Activated CD8-positive, alpha-beta T cell treated with anti-CD3 and anti-CD28 coated beads for 36 hours (primary cell): ENCODE measurements around the gene ABCA7. TPM values are rescaled to one million over a fixed set of nuclear protein-coding genes. Genes with fewer than 3 reads are reported as not detected.

Source experiments
- ATAC-seq: fragments of 200-7000 bp; cut with Tn5 transposase; one replicate; pipeline ENCODE4 v1.10.0; 2021; ENCODE audit warnings: mild to moderate bottlenecking, moderate library complexity
- CTCF ChIA-PET: fragments of 350-600 bp; sonication (Branson Sonifier 250); formaldehyde crosslinking; loops from one replicate; lab custom pipeline; 2021; ENCODE audit warnings: antibody characterized with exemption; lab: Charles Lee
- POLR2A ChIA-PET: fragments of 350-600 bp; sonication (Branson Sonifier 250); formaldehyde crosslinking; loops from one replicate; lab custom pipeline; 2021; ENCODE audit warnings: antibody characterized with exemption; lab: Charles Lee
- DNase-seq: peaks from one replicate; pipeline ENCODE4 v3.0.0-alpha.2; 2020
- H3K27ac Mint-ChIP-seq: one replicate; pipeline ENCODE4 v1.8.0; 2021; ENCODE audit warnings: mild to moderate bottlenecking, mixed read lengths
- H3K27me3 Mint-ChIP-seq: one replicate; pipeline ENCODE4 v1.8.0; 2021; ENCODE audit warnings: mixed read lengths
- H3K36me3 Mint-ChIP-seq: one replicate; pipeline ENCODE4 v1.8.0; 2021; ENCODE audit warnings: low read depth, mixed read lengths
- H3K4me1 Mint-ChIP-seq: one replicate; pipeline ENCODE4 v1.8.0; 2021; ENCODE audit warnings: low read depth, mixed read lengths
- H3K4me3 Mint-ChIP-seq: one replicate; pipeline ENCODE4 v1.8.0; 2021; ENCODE audit warnings: mild to moderate bottlenecking, moderate library complexity, mixed read lengths
- H3K9me3 Mint-ChIP-seq: one replicate; pipeline ENCODE4 v1.8.0; 2021; ENCODE audit warnings: mixed read lengths
- CTCF ChIP-seq: fragments of 200-600 bp; IDR thresholded peaks from one replicate; pipeline ENCODE4 v1.8.0; 2022; ENCODE audit warnings: antibody characterized with exemption, mild to moderate bottlenecking
- intact Hi-C: fragments of 100-400 bp; cut with micrococcal nuclease; formaldehyde crosslinking; loops from one replicate; pipeline ENCODE4 v1.10.0; 2022
- total RNA-seq, 2 experiments: library from RNA; stranded (reverse); gene quantifications; one replicate each; pipeline ENCODE4 v1.2.3, GENCODE V29; 2021

Gene ABCA7
- total RNA-seq, 2 experiments from 2014 or later, result 14.0 to 14.6 TPM

- Mint-ChIP-seq H3K27ac (no peak overlapping the region), H3K27me3 (peaks cover 17% of the 10 kb centered on the region), H3K4me1 (no peaks in the 10 kb centered on the region), H3K9me3 (no peaks in the 10 kb centered on the region), H3K36me3 (peaks cover under 1% of the 10 kb centered on the region), H3K4me3 (no peak overlapping the region)
- ATAC-seq, result no peak
- no peak for TF ChIP-seq CTCF
- CTCF ChIA-PET, result interaction anchor here (0.6 kb wide), 1 partner anchor 836 kb away, joined by 3 read pairs; no protein-coding TSS in a partner anchor
- no peak for DNase-seq
- intact Hi-C loops, result no loop called here
- POLR2A ChIA-PET, result no interaction called here
Observed at GRCh38 chr19:1003283-1003682, 36.6 kb upstream of the ABCA7 start.

GRCh38 chr19:1004204-1004802 is 35.6 kb upstream of the ABCA7 start:
- intact Hi-C loops, result no loop called here
- POLR2A ChIA-PET, result interaction anchor here (0.9 to 1.7 kb wide), 3 partner anchors 8 to 20 kb away, joined by 3 to 6 read pairs (median 4); partner anchors contain the start of gene WDR18

GRCh38 chr19:1004803-1005664 is 34.9 kb upstream of the ABCA7 start:
- intact Hi-C loops, result no loop called here

More at GRCh38 chr19:1004204-1004802, 35.6 kb upstream of the ABCA7 start:
- CTCF ChIA-PET, result interaction anchor here (1.2 kb wide), 1 partner anchor 81 kb away, joined by 3 read pairs; no protein-coding TSS in a partner anchor
- no peaks in the 10 kb centered on the region for H3K9me3 Mint-ChIP-seq
- TF ChIP-seq CTCF, result no peak
- DNase-seq (no peak), ATAC-seq (no peak)
- H3K4me3 Mint-ChIP-seq, result no peak overlapping the region
- H3K36me3 Mint-ChIP-seq, result peaks cover 2% of the 10 kb centered on the region
- peaks cover 11% of the 10 kb centered on the region for H3K27me3 Mint-ChIP-seq
- no peak overlapping the region for H3K27ac Mint-ChIP-seq
- no peaks in the 10 kb centered on the region for H3K4me1 Mint-ChIP-seq

GRCh38 chr19:1006711-1007398 is 33.1 kb upstream of the ABCA7 start:
- Mint-ChIP-seq H3K27ac (no peak overlapping the region), H3K9me3 (no peaks in the 10 kb centered on the region), H3K4me3 (no peak overlapping the region), H3K4me1 (no peaks in the 10 kb centered on the region), H3K36me3 (peaks cover 5% of the 10 kb centered on the region), H3K27me3 (peaks cover 3% of the 10 kb centered on the region)
- DNase-seq (no peak), ATAC-seq (no peak)
- no peak for TF ChIP-seq CTCF
- ChIA-PET POLR2A (interaction anchor here (2.0 kb wide), 1 partner anchor 9 kb away, joined by 13 read pairs; no protein-coding TSS in a partner anchor), CTCF (interaction anchor here (0.7 kb wide), 1 partner anchor 9 kb away, joined by 3 read pairs; no protein-coding TSS in a partner anchor)
- intact Hi-C loops, result no loop called here

More at GRCh38 chr19:1004803-1005664, 34.9 kb upstream of the ABCA7 start:
- POLR2A ChIA-PET, result interaction anchor here (0.9 to 2.0 kb wide), 4 partner anchors 8 to 21 kb away, joined by 3 to 13 read pairs (median 5); partner anchors contain the start of gene WDR18
- no peaks in the 10 kb centered on the region for H3K9me3 Mint-ChIP-seq
- peaks cover 5% of the 10 kb centered on the region for H3K36me3 Mint-ChIP-seq
- no peaks in the 10 kb centered on the region for H3K4me1 Mint-ChIP-seq
- no peak for TF ChIP-seq CTCF
- H3K27me3 Mint-ChIP-seq, result peaks cover 8% of the 10 kb centered on the region
- DNase-seq, result no peak
- no peak for ATAC-seq
- H3K4me3 Mint-ChIP-seq, result no peak overlapping the region
- CTCF ChIA-PET, result interaction anchor here (1.2 kb wide), 1 partner anchor 82 kb away, joined by 3 read pairs; no protein-coding TSS in a partner anchor
- no peak overlapping the region for H3K27ac Mint-ChIP-seq
